GM19438 (cell line): Measurements from ENCODE around the gene CDYL2.
"Not testable (repeated sequence)": the region's sequence is repeated elsewhere in the genome, so short reads cannot be mapped to it uniquely, and the experiment has no call there.

Experiments
- ATAC-seq: cut with Tn5 transposase; IDR thresholded peaks from one replicate; pipeline ENCODE4 v1.9.1; 2021; ENCODE audit warnings: low read depth; ENCODE audit not compliant: unreplicated experiment

The CDYL2 gene

DNA sequence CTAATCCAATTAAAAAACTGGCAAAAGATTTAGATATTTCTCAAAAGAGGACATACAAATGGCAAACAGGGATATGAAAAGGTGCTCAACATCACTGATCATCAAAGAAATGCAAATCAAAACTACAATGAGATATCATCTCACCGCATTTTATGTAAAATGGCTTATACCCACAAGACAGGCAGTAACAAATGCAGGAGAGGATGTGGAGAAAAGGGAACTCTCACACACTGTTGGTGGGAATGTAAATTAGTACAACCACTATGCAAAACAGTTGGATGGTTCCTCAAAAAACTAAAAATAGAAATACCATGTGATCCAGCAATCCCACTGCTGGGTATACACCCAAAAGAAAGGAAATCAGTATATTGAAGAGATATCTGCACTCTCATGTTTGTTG is 154.1 kb downstream of the CDYL2 start:
- not testable (repeated sequence) for ATAC-seq

DNA sequence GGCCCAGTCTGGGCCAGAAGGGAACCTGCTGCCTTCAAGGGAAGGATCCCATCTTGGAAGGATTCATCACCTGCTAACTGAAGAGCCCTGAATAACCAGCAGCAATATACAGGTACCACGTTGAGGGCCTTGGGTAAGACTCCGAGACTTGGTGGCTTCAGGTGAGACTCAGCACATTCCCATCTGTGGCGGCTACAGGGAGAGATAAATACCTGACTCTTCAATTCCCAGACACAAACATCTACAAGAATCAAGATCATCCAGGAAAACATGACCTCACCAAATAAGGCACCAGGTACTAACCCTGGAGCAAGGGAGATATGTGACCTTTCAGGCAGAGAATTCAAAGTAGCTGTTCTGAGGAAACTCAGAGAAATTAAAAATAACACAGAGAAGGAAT is 164.1 kb downstream of the CDYL2 start:
- ATAC-seq: no peak

DNA sequence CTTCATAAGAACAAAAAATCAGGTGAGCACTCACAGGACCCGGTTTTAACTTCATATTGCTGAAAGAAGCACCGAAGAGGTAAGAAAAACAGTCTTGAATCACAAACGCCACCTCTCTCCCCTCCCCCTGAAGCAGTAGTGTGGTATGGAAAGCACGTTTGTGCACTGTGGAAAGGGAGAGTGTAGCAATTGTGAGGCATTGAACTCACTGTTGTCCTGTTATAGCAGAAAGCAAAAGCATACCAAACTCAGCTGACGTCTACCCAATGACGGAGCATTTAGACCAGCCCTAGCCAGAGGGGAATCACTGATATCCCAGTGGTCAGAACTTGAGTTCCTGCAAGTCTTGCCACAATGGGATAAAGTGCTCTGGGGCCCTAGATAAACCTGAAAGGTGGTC is 164.8 kb downstream of the CDYL2 start:
- no peak for ATAC-seq

DNA sequence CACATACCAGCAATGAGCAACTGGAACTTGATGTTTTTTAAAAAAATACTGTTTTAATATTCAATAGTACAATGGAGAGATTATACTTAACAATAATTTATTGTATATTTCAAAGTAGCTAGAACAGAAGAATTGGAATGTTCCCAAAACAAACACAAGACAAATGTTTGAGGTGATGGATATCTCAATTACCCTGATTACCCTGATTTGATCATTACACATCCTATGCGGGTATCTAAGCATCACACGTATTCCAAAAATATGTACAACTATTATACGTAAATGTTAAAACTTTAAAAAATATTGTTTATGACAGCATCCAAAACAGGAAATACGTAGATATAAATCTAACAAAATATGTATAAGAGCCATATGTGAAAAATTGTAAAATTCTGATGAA is 166.8 kb downstream of the CDYL2 start:
- ATAC-seq: no peak

DNA sequence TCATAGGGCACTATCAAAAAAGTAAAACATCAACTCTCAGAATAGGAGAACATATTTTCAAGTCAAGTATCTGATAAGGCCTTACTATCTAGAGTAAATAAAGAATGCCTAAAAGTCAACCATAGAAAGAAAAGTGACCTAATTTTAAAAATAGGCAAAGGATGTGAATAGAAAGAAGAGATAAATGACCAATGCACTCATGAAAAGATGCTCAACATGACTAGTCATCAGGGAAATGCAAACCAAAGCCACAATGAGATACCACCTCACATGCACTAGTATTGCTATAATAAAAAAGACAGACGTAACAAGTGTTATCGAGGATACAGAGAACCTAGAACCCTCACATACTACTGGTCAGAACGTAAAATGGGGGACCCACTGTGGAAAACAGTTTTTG is 172.8 kb downstream of the CDYL2 start:
- no peak for ATAC-seq

DNA sequence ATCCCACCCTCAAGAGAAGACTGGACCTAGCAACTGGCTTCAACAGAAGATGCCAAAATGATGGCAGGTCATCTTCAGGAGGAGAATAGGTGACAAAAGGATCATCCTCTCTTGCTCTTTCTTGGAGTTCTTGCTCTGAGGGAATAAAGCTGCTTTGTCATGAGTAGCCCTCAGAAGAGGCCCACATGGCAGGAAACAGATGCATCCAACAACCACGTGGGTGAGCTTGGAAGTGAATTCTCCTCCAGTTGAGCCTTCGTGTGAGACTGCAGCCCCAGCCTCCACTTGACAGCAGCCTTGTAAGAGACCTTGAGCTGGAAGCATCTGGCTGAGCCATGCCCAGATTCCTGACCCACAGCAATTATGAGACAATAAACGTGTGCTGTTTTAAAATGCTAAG is 176.1 kb downstream of the CDYL2 start:
- no peak for ATAC-seq

DNA sequence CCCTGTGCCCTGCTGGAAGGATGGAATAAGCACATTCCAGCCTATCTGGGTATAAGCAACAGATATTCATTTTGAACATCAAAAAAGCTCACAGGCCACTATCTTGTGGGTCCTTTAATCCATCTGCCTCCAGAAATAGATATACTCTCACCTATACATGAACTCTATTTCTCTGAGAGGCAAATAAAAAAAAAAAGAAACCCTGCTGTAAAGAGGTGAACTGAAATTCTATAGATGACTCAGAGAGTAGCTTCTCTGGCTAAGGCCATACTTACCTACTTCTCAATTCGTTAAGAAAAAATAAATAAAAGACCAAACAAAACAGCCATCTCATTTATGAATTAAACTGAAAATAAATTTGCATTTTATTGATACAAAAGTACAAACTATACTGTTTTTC is 177.3 kb downstream of the CDYL2 start:
- ATAC-seq: peak; percentile 84

DNA sequence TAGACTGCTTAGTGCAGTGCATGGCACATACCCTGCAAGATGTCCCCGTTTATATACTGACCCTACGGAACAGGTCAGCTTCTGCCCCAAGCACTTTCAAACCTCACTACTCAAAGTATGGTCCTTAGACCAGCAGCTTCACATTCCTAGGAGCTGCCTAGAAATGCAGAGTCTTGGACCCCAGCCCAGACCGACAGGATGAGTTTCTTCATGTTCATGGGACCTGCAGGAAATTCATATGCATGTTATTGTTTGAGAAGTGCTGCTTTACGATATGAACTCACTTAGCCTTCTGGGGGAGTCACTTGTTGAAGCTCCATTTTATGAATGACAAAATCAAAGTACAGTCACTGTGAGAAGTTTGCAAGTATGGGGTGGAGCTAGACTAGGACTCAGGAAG is 181.0 kb downstream of the CDYL2 start:
- ATAC-seq: no peak

DNA sequence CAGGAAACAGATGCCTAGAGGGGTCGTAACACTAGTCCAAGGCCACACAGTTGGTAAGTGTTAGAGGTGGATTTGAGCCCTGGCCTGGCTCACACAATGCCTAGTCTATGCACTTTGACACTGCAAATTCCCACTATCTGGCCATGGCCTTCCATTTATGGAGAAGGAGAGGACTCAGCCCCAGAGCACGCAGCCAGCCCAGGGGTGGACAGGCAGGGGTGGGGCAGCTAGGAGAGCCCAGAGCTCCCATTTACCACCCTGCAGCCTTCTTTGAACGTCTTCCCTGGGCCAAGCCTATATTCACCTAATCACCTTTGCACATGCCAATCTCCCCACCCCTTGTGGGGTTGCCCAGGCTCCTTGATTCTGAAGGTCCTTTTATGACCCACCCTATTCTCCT is 182.4 kb downstream of the CDYL2 start:
- ATAC-seq: no peak

DNA sequence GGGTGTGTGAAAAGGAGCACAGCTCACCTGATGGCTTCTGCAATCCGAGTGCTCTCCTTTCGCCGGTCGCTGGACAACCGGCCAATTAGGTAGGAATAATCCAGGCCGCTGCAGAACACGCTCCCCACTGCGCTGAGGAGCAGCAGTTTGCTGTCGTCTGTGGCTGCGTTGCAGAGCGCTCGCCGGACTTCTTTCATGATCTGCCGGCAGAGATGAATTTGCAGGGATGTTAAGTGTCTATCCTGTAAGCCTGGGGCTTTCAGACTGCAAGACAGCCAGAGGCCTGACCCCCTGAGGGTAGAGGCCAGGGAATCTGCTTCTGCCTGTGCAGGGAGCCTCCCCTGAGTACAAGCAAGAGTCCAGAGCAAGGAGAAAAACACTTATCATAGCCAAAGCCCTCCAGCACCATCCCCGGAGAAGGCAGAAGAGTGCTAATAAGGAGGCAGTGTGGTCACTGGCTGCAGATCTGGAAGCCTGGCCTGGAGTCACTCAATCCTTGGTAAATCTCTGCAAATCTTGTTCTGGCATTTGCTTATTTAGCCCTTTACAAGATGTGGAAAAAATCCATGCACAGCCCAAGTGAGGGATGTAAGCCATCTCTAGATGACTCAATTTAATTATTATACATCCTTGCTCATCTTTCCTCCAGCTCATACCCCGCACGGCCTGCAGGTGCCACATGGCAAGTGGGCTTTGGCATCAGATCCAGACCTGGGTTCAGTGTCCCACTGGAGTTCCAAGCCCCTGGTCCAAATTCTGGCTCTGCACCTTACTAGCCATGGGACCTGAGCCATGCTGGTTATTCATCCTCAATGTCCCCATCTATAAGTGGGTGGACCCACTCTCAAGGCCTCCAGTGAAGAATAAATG is 183.4 kb downstream of the CDYL2 start:
- ATAC-seq: no peak

DNA sequence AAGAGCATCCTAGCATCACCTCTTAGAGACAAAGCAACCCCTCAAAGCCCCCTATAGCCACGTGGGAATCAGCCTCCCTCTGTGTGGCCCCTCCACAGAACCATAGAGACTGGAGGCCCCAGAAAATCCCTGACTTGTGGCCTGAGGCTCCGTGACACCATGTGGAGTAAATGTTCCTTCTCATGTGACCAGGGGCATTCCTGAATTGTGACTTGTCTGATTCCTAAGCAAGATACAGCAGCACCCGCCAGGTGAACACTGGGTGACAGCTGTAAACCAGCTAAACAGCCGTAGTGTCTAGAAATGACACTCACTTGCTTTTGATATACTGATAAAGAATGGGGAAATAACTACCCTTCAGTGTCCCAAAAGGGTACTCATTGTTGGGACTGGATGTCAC is 184.6 kb downstream of the CDYL2 start:
- ATAC-seq: no peak

DNA sequence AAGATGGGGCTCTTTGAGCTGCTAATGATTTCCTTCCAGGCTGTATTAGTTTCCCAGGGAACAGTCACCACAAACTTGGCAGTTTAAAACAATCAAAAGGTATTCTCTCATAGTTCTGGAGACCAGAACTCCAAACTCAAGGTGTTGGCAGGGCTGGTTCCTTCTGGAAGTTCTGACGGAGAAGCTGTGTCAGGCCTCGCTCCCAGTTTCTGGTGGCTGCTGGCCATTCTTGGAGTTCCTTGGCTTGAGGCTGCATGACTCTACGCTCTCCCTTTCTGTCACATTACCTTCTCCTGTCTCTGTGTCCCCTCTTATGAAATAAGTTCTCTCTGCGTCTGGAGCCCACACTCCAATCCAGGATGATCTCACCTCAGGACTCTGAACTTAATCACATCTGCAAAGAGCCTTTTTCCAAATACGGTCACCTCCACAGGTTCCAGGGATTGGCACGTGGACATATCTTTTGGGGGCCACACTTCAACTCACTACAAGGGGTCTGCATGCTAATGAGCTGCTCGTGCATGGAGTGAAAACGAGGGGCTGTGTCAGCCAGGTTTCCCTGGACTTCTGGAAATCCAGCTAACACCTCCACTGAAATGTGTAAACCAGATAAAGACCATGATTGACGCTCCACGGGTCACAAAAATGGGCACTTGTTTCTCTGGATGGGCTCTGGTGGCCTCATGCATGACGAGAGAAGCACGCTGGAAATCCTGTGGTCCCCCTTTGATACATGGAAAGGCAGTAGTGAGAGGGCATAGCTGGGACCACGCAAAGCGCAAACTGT is 185.3 kb downstream of the CDYL2 start:
- no peak for ATAC-seq

DNA sequence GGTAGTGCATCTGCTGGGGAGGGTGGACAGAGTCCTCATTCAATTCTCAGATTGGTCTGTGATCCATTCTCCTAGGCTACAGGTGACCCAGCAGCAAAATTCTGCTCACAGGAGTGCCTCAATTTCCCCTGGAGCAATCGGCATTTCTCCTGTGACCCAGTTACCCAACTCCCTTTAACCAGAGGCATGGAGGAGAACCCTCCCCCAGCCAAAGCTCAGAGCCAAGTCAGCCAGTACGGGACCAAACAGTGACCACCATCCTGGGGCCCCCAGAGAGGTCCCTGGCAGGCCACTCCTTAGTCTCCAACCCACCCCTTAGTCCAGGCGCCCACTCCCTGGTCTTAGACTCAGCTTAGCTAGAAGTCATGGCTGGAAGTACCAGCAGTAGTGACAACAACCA is 188.0 kb downstream of the CDYL2 start:
- ATAC-seq: no peak

DNA sequence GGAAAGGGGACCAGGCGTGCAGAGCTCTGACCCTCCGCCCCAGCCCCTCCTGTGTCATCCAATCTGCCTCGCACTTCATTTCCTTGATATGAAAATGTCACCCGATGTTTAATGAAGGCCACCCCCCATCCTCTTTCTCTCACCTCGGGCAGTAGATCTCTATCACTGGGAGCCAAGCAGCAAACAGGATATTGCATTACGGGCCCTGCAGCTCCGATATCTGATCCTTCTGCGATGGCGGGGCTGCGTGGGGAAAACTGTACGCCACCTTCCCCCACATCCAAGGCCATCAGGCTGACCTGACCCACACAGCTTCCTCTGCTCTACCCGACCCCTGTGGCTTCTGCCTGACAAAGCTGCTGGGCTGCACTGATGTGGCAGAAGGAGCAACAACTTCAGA is 188.7 kb downstream of the CDYL2 start:
- ATAC-seq: no peak

DNA sequence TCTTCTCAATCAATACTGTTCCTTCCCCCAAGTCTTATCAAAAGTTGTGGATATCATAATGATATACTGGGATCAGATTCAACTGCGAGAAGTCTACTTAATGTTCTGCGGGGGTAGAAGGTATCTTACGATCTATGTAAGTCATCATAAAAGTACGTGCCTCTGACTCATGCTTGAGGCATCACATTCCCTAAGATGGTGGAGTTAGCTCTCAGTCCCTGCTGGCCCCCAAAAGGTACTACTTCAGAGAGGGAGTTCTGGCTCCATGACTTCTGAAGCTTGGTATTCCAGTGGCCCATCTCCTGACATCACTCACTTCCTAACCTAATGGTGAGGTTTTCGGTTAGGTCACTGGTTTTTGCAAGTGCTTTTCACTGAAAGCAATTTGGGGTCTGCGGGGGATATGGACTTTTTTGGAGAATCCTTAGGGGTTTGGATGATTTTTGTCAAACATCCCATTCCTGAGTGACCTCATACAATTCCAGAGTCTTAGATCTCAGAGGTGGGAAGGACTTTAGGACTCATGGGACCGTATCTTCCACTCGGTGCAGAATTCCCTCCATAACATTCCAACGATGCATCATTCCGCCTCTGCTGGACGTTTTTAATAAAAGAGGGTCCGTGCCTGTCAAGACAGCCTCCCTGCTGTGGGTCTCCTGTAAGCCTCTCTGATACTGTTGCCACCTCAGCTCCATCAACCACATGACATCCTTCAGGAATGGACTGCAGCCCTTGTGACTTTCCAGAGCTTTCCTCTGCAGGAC is 189.3 kb downstream of the CDYL2 start:
- no peak for ATAC-seq

DNA sequence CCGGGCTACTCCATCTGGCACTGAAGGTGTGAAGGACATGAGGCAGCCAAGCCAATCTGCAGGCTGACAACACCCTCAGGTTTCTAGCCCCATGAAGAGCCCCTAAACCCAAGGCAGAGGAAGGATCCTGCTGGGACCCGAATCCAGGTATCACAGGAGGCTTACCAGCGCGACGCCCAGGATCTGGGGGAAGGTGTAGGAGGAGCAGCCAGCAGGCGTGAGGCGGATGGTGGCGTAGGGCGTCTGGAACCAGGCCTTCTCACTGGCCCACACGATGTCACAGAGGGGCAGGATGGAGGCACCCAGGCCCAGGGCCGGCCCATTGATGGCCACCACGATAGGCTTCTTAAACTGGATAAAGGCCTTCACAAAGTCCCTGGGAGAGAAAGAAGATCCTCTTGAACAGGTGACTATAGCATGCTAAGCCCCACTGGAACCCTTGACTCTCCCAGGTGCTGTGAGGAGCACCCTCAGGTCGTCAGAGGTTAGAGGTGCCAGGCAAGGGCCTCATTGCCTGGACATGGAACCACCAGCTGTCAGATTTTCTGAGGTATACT is 191.9 kb downstream of the CDYL2 start:
- ATAC-seq: no peak

DNA sequence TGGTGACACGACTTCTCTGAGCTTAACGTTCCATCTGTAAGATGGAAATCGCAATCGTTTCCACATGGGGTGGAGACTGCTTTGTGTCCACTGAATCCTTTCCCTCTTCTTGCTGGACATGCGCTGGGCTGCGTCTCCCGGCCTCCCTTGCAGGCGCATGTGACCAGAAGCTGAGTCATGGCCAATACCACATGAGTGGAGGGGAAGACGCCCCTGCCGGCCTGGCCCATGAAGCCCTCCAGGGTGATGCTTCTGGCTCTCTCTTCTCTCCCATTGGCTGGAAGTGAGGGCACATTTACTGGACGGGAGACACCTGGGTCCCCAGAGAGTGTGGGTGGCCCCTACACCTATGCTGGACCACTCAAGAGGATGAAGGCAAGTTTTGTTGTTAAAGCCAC is 192.5 kb downstream of the CDYL2 start:
- ATAC-seq: no peak

DNA sequence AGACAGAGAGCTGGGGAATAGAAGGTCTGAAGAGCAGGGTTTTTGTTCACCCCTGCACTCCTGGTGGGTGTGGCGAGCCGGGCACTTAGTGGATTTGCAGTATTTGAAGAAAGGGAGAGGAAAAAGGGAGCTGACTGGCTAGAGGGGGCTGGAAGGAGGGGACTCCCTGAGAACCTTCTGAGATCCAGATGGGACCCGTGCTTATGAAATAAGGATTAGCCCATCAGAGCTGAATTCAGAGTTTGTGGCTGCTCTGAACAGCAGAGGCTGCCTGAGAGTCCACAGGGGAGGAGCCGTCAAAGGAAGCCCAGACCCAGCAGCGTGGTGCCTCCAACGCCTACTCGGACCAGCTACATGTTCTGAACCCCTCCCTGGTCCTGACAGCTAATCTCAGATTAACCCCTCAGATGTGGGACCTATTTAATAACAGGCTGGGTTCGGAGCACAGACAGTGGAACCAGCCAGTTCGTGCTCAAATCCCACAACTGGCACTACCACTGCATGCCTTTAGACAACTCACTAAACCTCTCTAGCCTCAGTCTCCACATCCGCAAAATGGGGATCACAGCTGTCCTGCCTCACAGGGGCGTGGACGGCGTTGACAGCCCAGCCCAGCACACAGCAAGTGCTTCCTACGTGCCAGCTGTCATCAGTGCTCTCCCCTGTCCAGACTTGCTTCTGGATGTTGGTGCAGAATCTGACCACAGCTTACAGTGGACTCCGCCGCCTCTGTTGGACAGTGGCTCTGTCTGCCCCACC is 193.0 kb downstream of the CDYL2 start:
- ATAC-seq: no peak

DNA sequence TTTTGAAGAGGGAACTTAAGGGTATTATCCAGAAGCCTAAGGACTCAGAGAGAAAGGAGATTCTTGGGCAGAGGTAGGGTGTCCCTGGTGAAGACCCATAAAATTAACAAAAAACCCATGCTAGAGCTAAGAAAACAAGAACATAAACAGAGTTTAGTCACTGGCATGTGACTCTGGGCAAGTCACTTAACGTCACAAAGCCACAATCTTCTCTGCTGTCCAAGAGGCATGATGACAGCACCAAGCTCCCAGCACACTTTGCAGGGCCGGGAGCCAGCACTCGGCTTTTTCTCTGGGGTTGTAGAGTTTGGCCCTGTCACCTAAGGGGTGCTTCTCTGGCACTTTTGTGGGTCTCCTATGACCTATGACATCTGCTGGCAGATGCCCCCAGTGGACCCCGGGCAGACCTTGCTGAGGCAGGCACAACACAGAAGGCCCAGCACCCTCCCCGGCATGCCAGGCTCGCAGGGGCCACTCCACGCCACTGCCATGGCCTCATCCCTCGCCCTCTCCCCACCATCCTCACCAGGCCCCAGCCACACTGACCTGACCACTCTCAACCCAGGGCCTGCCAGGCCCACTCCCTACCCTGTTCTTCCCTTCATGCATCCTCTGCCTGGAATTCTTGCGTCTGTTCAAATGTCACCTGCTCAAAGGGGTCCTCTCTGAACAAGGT is 193.8 kb downstream of the CDYL2 start:
- no peak for ATAC-seq

DNA sequence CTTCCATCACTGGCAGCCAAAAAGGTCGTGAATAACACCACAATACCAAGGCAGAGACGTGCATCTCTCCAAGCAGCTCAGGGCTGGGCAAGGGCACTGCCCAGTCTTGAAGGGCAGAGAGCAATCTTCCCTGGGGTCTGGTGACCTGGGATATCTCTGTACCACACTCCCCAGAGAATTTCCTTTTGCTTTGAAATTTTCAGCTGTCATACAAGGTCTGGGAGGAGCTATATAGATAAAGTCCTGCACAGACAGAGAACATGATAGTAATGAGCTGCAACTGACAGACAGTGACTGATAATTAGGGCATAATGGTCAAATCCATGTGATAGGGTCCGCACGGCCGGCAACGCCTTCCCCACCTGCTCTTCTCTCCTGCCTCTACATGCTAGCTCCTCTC is 195.5 kb downstream of the CDYL2 start:
- ATAC-seq: no peak
